Ishikawa (cell line): ENCODE measurements around the gene LHFPL2.

Experiments used
- CEBPB ChIP-seq: IDR thresholded peaks from 2 replicates; pipeline ENCODE4 v1.6.1; 2012
- CREB1 ChIP-seq: IDR thresholded peaks from 2 replicates; pipeline ENCODE4 v1.6.1; 2012; ENCODE audit warnings: low read depth
- EGR1 ChIP-seq: IDR thresholded peaks from 2 replicates; pipeline ENCODE4 v1.6.1; 2012
- EP300 ChIP-seq: IDR thresholded peaks from 2 replicates; pipeline ENCODE4 v1.6.1; 2012; ENCODE audit warnings: borderline replicate concordance
- FOXM1 ChIP-seq: IDR thresholded peaks from 2 replicates; pipeline ENCODE4 v1.6.1; 2012; ENCODE audit warnings: low read depth, borderline replicate concordance
- MAX ChIP-seq: IDR thresholded peaks from 2 replicates; pipeline ENCODE4 v1.6.1; 2012
- NFIC ChIP-seq: IDR thresholded peaks from 2 replicates; pipeline ENCODE4 v1.6.1; 2012
- RAD21 ChIP-seq: IDR thresholded peaks from 2 replicates; pipeline ENCODE4 v1.6.1; 2012; ENCODE audit warnings: low read depth
- REST ChIP-seq: IDR thresholded peaks from 2 replicates; pipeline ENCODE4 v1.6.1; 2012; ENCODE audit warnings: low read depth, mild to moderate bottlenecking
- TAF1 ChIP-seq: IDR thresholded peaks from 2 replicates; pipeline ENCODE4 v1.6.1; 2012; ENCODE audit warnings: low read depth, mild to moderate bottlenecking
- TCF12 ChIP-seq: IDR thresholded peaks from 2 replicates; pipeline ENCODE4 v1.6.1; 2012; ENCODE audit warnings: low read depth
- TEAD4 ChIP-seq: IDR thresholded peaks from 2 replicates; pipeline ENCODE4 v1.6.1; 2012
- USF1 ChIP-seq: IDR thresholded peaks from 2 replicates; pipeline ENCODE4 v1.6.1; 2012
- YY1 ChIP-seq: IDR thresholded peaks from 2 replicates; pipeline ENCODE4 v1.6.1; 2012; ENCODE audit warnings: low read depth
- ZBTB7A ChIP-seq: IDR thresholded peaks from 2 replicates; pipeline ENCODE4 v1.6.1; 2012; ENCODE audit warnings: low read depth

LHFPL2 gene

GRCh38 chr5:78632467-78632866 lies 16.1 kb downstream of the LHFPL2 start:
- TF ChIP-seq FOXM1 (no peak), EGR1 (no peak), REST (no peak), CEBPB (no peak), ZBTB7A (no peak)

- no peak for TF ChIP-seq CEBPB
- TF ChIP-seq CREB1: no peak
- no peak for TF ChIP-seq TAF1
- no peak for TF ChIP-seq ZBTB7A
- no peak for TF ChIP-seq MAX
- no peak for TF ChIP-seq EP300
- no peak for TF ChIP-seq EGR1
- TF ChIP-seq RAD21: no peak
- TF ChIP-seq USF1: no peak
- no peak for TF ChIP-seq REST
- TF ChIP-seq FOXM1: no peak
- TF ChIP-seq YY1: no peak
- no peak for TF ChIP-seq TEAD4
- no peak for TF ChIP-seq NFIC
- TF ChIP-seq TCF12: no peak
Measured at GRCh38 chr5:78631931-78632330, 16.6 kb downstream of the LHFPL2 start.

- TF ChIP-seq EGR1 (no peak), TCF12 (no peak), TEAD4 (no peak), CREB1 (no peak), TAF1 (no peak), REST (no peak), MAX (no peak), NFIC (no peak), FOXM1 (no peak), RAD21 (no peak), ZBTB7A (no peak), YY1 (no peak), EP300 (no peak), USF1 (no peak), CEBPB (no peak)
Measured at GRCh38 chr5:78630047-78630446, 18.5 kb downstream of the LHFPL2 start.

GRCh38 chr5:78629624-78630023 lies 18.9 kb downstream of the LHFPL2 start:
- TF ChIP-seq TEAD4: no peak
- no peak for TF ChIP-seq CREB1
- no peak for TF ChIP-seq TCF12
- TF ChIP-seq YY1: no peak
- TF ChIP-seq RAD21: no peak
- no peak for TF ChIP-seq USF1
- TF ChIP-seq ZBTB7A: no peak
- no peak for TF ChIP-seq MAX
- no peak for TF ChIP-seq NFIC
- no peak for TF ChIP-seq TAF1
- no peak for TF ChIP-seq EP300
- TF ChIP-seq CEBPB: no peak
- no peak for TF ChIP-seq EGR1
